Pancreas (tissue), 10 donors: Measurements from ENCODE around the gene ZFP91. TPM values are rescaled to one million over a fixed set of nuclear protein-coding genes. Genes with fewer than 3 reads are reported as not detected.
A peak's percentile ranks its signal among the peaks of the same experiment; 100 is the strongest.

Experiments
- ATAC-seq, 4 donors: fragments of 200-7000 bp; cut with Tn5 transposase; one replicate each; pipeline versions ENCODE4 v1.8.0 to v1.9.1; 2020; ENCODE audit warnings: mild to moderate bottlenecking in 4 of 4, moderate library complexity in 4 of 4
- DNase-seq, 6 donors: peaks; one replicate each; pipeline ENCODE4 v3.0.0-alpha.2; 2020
- FAIRE-seq: peaks from 2 replicates; lab custom pipeline; 2012; peaks lifted over from hg19 to GRCh38; lab: Jason Lieb, UNC
- H3K27ac ChIP-seq, 4 donors: fragments of 200-600 bp; sonication (generic); 1 replicate in 3 of 4; 2 replicates in 1 of 4; pipeline versions ENCODE4 v1.5.0 to v1.8.0; 2020
- H3K27me3 ChIP-seq, 4 donors: fragments of 200-600 bp; one replicate each; pipeline ENCODE4 v1.8.0; 2021
- H3K36me3 ChIP-seq, 3 donors: fragments of 200-600 bp; sonication (generic) in 1 of 3; one replicate each; pipeline versions ENCODE4 v1.5.0 to v1.8.0; 2020 to 2021
- H3K4me1 ChIP-seq, 3 donors: fragments of 200-600 bp; one replicate each; pipeline ENCODE4 v1.8.0; 2021
- H3K4me3 ChIP-seq, 4 donors: fragments of 200-600 bp; sonication (generic) in 2 of 4; one replicate each; pipeline versions ENCODE4 v1.5.0 to v1.8.0; 2020 to 2021
- H3K9me3 ChIP-seq, 4 donors: fragments of 200-600 bp; one replicate each; pipeline ENCODE4 v1.8.0; 2021
- CTCF ChIP-seq, 4 donors: fragments of 200-600 bp; sonication (generic) in 3 of 4; IDR thresholded peaks; one replicate each; pipeline versions ENCODE4 v1.5.0 to v1.8.0; 2021; ENCODE audit warnings: antibody characterized with exemption in 4 of 4
- WGBS, 2 donors: extraction: QIAGEN DNeasy Blood & Tissue Kit; methylation state at CpG; one replicate each; pipeline ENCODE4 v1.1.7; 2013; 5-methylcytosine and 5-hydroxymethylcytosine counted together
- intact Hi-C, 3 donors: fragments of 100-400 bp; cut with DNase I; formaldehyde crosslinking; loops; one replicate each; pipeline versions ENCODE4 v1.11.1 to v1.14.2; 2022
- polyA plus RNA-seq, 2 donors: library from polyadenylated mRNA; stranded (reverse); fragments of 200-250 nt; gene quantifications; one replicate each; pipeline ENCODE4 v1.2.3, GENCODE V29; 2013
- total RNA-seq, 6 donors: library from RNA; stranded (reverse); fragmentation: NEBNext Ultra II Directional in 4 of 6; extraction: Animal tissue kit (Norgen Biotek cat#: 25700) in 4 of 6; gene quantifications; one replicate each; pipeline versions ENCODE4 v1.2.1 to v1.2.4, GENCODE V29; 2021 to 2023
- donor health status: healthy with polysubstance abuse.
- donor health status: DM: no; HTN: no; CAD: no; lungs with moderate emphysema.
- donor health status: DM: no; HTN: no; CAD: no.
- donor health status: control.
- donor health status: control.
- donor health status: Bipolar disorder and iron deficiency.
- donor health status: DM: yes; HTN: yes; CAD: no.
- donor health status: DM: no; HTN: no; CAD: no.
- donor health status: DM: no; HTN: no; CAD: no.
- donor health status: DM: yes; HTN: yes; CAD: no.

ZFP91 gene
- total and polyA plus RNA-seq, 8 donors = 6.3 to 23.0 (median 18.8) TPM

- no peak for DNase-seq
- no peak for TF ChIP-seq CTCF (IDR thresholded peaks at IDR 0.05)
- Histone ChIP-seq H3K27me3 (no peaks in the 10 kb centered on the region), H3K36me3 (no peaks in the 10 kb centered on the region), H3K27ac (no peak overlapping the region), H3K9me3 (no peaks in the 10 kb centered on the region), H3K4me3 (no peak overlapping the region), H3K4me1 (peaks cover 6 to 11% (median 7%) of the 10 kb centered on the region in 3 donors)
- ATAC-seq = no peak
- 78 to 90% methylated on average over 3 of the region's 3 CpGs for WGBS, 2 donors
- FAIRE-seq = no peak
- intact Hi-C loops = no loop called here
These were observed 57.7 kb downstream of the ZFP91 start for GRCh38 chr11:58636587-58636986.

- H3K9me3 ChIP-seq = no peaks in the 10 kb centered on the region
- H3K4me1 ChIP-seq = peaks cover 0 to 4% (median 0%) of the 10 kb centered on the region in 3 donors
- TF ChIP-seq CTCF (IDR thresholded peaks at IDR 0.05) = no peak
- intact Hi-C loops = no loop called here
- no peak for FAIRE-seq
- no peak for DNase-seq
- no peak overlapping the region for H3K27ac ChIP-seq
- ATAC-seq = no peak
- 69 to 84% methylated on average over 2 of the region's 2 CpGs for WGBS, 2 donors
- H3K4me3 ChIP-seq = no peak overlapping the region
- no peaks in the 10 kb centered on the region for H3K36me3 ChIP-seq
- H3K27me3 ChIP-seq = no peaks in the 10 kb centered on the region
These were observed 58.5 kb downstream of the ZFP91 start for GRCh38 chr11:58637371-58637770.

GRCh38 chr11:58639103-58639502 lies 60.2 kb downstream of the ZFP91 start:
- 92 to 98% methylated on average over 6 of the region's 6 CpGs for WGBS, 2 donors
- ATAC-seq (no peak), DNase-seq (no peak), FAIRE-seq (no peak)
- Histone ChIP-seq H3K36me3 (no peaks in the 10 kb centered on the region), H3K4me3 (no peak overlapping the region), H3K4me1 (no peaks in the 10 kb centered on the region), H3K27me3 (no peaks in the 10 kb centered on the region), H3K9me3 (no peaks in the 10 kb centered on the region), H3K27ac (no peak overlapping the region)
- intact Hi-C loops = no loop called here
- no peak for TF ChIP-seq CTCF (IDR thresholded peaks at IDR 0.05)

GRCh38 chr11:58639669-58640068 lies 60.8 kb downstream of the ZFP91 start:
- intact Hi-C loops = loop anchor here in 1 of 3 donors (10.0 kb wide), 1 partner anchor 145 kb away; no protein-coding TSS in a partner anchor
- no peaks in the 10 kb centered on the region for H3K27me3 ChIP-seq
- H3K4me3 ChIP-seq = no peak overlapping the region
- 74 to 87% methylated on average over 2 of the region's 2 CpGs for WGBS, 2 donors
- TF ChIP-seq CTCF (IDR thresholded peaks at IDR 0.05) = no peak
- H3K27ac ChIP-seq = no peak overlapping the region
- DNase-seq = no peak
- FAIRE-seq = no peak
- no peak for ATAC-seq
- no peaks in the 10 kb centered on the region for H3K4me1 ChIP-seq
- H3K9me3 ChIP-seq = no peaks in the 10 kb centered on the region
- no peaks in the 10 kb centered on the region for H3K36me3 ChIP-seq

- no peak overlapping the region for H3K4me3 ChIP-seq
- no peak for FAIRE-seq
- peak in 2 of 4 donors; percentile 41 to 63 for ATAC-seq
- no peaks in the 10 kb centered on the region for H3K36me3 ChIP-seq
- 7 to 8% methylated on average over 1 of the region's 1 CpG for WGBS, 2 donors
- intact Hi-C loops = loop anchor here in 1 of 3 donors (10.0 kb wide), 1 partner anchor 144 kb away; no protein-coding TSS in a partner anchor
- no peak for TF ChIP-seq CTCF (IDR thresholded peaks at IDR 0.05)
- H3K4me1 ChIP-seq = no peaks in the 10 kb centered on the region
- H3K9me3 ChIP-seq = no peaks in the 10 kb centered on the region
- no peaks in the 10 kb centered on the region for H3K27me3 ChIP-seq
- H3K27ac ChIP-seq = no peak overlapping the region
- DNase-seq = no peak
These were observed 61.6 kb downstream of the ZFP91 start for GRCh38 chr11:58640386-58641023.
